HG03378 (cell line): Measurements from ENCODE around the gene PRG2.
"Not testable (repeated sequence)": the region's sequence is repeated elsewhere in the genome, so short reads cannot be mapped to it uniquely, and the experiment has no call there.

Source experiments
- ATAC-seq: cut with Tn5 transposase; IDR thresholded peaks from one replicate; pipeline ENCODE4 v1.9.1; 2021; ENCODE audit warnings: mild to moderate bottlenecking, moderate library complexity; ENCODE audit not compliant: unreplicated experiment

Gene PRG2

DNA sequence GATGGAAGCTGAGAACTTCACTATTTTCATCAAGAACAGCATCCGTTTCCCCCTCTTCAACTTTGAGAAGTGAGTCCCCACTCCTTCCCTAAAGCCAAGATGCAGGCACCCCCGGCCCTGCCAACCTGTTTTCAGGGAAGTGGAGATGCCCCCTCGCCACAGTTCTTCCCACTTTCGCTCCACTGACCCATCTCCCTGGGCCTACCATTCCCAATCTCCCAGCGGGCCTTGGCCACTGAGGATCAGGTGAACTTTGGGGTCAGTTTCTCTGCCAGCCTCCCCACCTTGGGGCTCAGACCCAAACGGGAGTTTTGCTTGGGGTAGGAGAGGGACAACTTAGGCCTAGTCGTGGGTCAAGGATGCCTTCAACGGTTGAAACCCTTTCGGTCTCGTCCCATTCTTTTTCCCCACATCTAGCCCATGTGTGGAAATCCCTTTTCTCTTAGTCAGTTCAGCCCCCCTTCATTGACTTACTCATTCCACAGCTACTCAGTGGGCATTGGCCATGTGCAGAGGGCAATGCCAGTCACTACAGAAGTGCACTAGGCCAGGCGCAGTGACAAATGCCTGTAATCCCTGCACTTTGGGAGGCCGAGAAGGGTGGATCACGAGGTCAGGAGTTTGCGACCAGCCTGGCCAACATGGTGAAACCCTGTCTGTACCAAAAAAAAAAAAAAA, 41.7 kb downstream of the PRG2 start:
- no peak for ATAC-seq

- ATAC-seq, result no peak
These were observed 42.4 kb downstream of the PRG2 start for GRCh38 chr11:57348052-57348451.

GRCh38 chr11:57347336-57347735, 43.1 kb downstream of the PRG2 start:
- ATAC-seq, result no peak

DNA sequence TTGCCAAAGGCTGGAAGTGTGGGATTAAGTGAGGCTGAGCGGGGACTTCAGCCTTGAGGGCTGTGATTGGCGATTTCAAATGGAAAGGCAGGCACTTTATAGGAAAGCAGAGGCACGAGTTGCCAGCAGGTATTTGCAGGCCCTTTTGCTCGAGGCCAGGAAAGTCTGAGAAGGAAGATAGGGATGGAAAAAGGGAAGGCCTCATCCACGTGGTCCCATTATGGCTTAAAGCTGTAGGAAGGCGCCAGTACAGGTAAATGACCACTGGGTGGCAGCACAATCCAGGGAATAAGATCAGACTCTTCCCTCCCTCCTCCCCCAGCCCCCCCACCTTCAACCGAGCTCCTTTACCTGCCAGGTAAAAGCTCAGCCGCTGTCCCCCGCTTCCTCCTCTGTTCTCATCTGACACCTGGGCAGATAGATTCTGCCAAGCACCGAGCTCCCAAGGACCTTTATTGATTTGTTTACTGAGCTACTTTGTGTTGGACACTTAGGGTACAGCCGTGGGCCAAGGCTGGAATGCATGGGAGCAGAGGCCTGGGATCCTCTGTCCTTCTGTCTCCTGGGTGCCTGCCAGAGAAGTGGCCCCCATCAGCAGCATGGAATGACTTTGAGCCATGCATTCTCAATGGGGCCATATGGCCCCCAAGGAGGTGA, 44.8 kb downstream of the PRG2 start:
- no peak for ATAC-seq

DNA sequence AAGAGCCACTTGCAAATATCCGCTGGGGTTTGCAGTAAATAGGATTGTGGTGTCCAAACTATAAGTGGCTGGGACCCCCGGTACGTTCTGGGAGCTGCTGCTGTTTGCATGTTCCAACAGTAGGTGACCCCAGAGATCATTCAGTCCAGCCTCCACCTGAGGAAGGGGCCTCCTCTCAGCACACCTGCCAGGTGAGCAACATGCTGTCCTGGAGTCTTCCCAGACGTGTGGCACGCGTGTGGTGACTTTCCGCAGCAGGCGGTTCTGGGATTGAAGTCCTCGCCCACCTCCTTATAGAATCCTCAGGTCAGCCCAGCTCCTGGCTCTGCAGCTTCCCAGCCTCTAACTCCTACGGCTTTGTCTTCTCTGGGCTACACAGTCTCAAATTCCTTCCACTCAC, 45.6 kb downstream of the PRG2 start:
- no peak for ATAC-seq

- no peak for ATAC-seq
These were observed 46.6 kb downstream of the PRG2 start for GRCh38 chr11:57343825-57344224.

- ATAC-seq, result no peak
These were observed 47.7 kb downstream of the PRG2 start for GRCh38 chr11:57342702-57343101.

- no peak for ATAC-seq
These were observed 49.1 kb downstream of the PRG2 start for GRCh38 chr11:57341250-57341808.

GRCh38 chr11:57340039-57340615, 50.3 kb downstream of the PRG2 start:
- no peak for ATAC-seq

- no peak for ATAC-seq
These were observed 51.1 kb downstream of the PRG2 start for GRCh38 chr11:57339328-57339727.

GRCh38 chr11:57338142-57338541, 52.3 kb downstream of the PRG2 start, which contains the start of gene P2RX3:
P2RX3 (plus strand) TSS chr11:57338352; CDS start chr11:57338551, 199 bp downstream.
- no peak for ATAC-seq

DNA sequence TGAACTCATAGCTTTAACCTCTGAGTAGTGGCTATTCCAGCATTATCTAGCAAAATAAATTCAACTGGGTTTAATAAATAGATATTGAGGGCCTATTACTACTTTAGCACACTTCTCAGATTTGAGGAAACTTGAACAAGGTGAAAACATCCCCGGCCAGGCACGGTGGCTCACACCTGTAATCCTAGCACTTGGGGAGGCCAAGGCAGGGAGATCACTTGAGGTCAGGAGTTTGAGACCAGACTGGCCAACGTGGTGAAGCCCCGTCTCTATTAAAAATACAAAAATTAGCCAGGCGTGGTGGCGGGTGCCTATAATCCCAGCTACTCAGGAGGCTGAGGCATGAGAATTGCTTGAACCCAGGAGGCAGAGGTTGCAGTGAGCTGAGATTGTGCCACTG, 53.6 kb downstream of the PRG2 start:
- not testable (repeated sequence) for ATAC-seq
